ENCODE measurements around the gene PPP1R15A.

DNA sequence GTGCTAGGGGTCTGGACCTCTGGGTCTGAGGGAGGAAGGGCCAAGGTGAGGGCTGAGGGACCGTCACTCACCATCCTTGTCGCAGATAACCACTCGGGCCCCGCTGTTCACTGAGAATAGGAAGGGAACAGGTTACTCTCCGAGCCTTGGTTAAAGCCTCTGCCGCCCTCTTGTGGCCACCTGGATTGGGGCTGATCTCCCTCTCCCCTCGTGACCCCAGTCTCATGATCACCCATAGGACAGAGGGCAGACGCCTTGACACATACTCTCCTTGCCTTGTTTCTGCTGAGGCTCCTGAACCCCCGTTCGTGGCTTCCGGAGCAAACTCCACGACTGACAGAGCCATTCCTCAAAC, 36.5 kb upstream of the PPP1R15A start:
- TF ChIP-seq, protein P1, sequence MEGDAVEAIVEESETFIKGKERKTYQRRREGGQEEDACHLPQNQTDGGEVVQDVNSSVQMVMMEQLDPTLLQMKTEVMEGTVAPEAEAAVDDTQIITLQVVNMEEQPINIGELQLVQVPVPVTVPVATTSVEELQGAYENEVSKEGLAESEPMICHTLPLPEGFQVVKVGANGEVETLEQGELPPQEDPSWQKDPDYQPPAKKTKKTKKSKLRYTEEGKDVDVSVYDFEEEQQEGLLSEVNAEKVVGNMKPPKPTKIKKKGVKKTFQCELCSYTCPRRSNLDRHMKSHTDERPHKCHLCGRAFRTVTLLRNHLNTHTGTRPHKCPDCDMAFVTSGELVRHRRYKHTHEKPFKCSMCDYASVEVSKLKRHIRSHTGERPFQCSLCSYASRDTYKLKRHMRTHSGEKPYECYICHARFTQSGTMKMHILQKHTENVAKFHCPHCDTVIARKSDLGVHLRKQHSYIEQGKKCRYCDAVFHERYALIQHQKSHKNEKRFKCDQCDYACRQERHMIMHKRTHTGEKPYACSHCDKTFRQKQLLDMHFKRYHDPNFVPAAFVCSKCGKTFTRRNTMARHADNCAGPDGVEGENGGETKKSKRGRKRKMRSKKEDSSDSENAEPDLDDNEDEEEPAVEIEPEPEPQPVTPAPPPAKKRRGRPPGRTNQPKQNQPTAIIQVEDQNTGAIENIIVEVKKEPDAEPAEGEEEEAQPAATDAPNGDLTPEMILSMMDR (IDR thresholded peaks at IDR 0.05), result peak; percentile 91
- no peak for TF ChIP-seq ZFX (IDR thresholded peaks at IDR 0.05; ENCODE audit: borderline replicate concordance)
